ENCODE measurements around the gene SOX4.

DNA sequence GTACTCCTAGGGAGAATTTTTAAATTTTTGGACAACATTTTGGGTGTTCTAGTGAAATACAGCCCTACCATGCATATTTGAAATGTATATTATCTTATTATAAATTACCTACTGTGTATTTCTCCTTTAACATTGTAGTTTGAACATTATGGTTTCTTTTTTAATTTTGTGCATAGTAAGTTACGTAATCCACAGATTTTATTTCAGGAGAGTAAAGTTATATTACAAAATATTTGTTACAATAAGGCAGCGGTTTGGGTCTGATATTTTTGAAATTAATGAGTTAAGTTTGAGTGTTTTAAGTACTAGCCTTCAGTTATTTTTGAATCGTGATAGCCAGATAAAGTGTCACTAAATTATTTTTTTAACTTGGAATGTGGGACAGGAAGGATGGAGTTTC, 7.3 kb upstream of the SOX4 start:
- TF ChIP-seq, protein P1, sequence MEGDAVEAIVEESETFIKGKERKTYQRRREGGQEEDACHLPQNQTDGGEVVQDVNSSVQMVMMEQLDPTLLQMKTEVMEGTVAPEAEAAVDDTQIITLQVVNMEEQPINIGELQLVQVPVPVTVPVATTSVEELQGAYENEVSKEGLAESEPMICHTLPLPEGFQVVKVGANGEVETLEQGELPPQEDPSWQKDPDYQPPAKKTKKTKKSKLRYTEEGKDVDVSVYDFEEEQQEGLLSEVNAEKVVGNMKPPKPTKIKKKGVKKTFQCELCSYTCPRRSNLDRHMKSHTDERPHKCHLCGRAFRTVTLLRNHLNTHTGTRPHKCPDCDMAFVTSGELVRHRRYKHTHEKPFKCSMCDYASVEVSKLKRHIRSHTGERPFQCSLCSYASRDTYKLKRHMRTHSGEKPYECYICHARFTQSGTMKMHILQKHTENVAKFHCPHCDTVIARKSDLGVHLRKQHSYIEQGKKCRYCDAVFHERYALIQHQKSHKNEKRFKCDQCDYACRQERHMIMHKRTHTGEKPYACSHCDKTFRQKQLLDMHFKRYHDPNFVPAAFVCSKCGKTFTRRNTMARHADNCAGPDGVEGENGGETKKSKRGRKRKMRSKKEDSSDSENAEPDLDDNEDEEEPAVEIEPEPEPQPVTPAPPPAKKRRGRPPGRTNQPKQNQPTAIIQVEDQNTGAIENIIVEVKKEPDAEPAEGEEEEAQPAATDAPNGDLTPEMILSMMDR (IDR thresholded peaks at IDR 0.05) = no peak
- TF ChIP-seq POLR2A (IDR thresholded peaks at IDR 0.05) = no peak
